MG63 (cell line): ENCODE results near the gene PWWP2B. TPM values are rescaled to one million over a fixed set of nuclear protein-coding genes. Genes with fewer than 3 reads are reported as not detected.

Source experiments
- total RNA-seq: library from RNA; depleted of rRNA; stranded (reverse); fragments of >200 nt; shearing (Covaris generic); gene quantifications from 2 replicates; pipeline ENCODE4 v1.2.3, GENCODE V29; 2014; ENCODE audit warnings: low replicate concordance; rRNA removed

The PWWP2B gene
- total RNA-seq, 1 experiment from 2014 or later, result 25.2 TPM

Other genes with a start within 250 kb of the PWWP2B start
- gene DPYSL4, start 210.3 kb upstream of the PWWP2B start, total RNA-seq, result 16.5 and 22.3 TPM in 2 replicates
- gene STK32C, start 89.2 kb upstream of the PWWP2B start, total RNA-seq, result 25.9 and 36.6 TPM in 2 replicates
- gene LRRC27, start 65.0 kb upstream of the PWWP2B start, total RNA-seq, result 8.3 and 13.7 TPM in 2 replicates
- gene INPP5A, start 140.6 kb downstream of the PWWP2B start, total RNA-seq, result 7.6 and 17.6 TPM in 2 replicates